Right atrium auricular region (tissue), 2 donors: Measurements from ENCODE around the gene ESAM. TPM values are rescaled to one million over a fixed set of nuclear protein-coding genes. Genes with fewer than 3 reads are reported as not detected.

ENCODE experiments used
- DNase-seq: peaks from one replicate; pipeline ENCODE4 v3.0.0-alpha.2; 2019; ENCODE audit warnings: low spot score
- H3K27ac ChIP-seq, 2 donors: fragments of 200-600 bp; sonication (generic); 1 replicate in 1 of 2; 2 replicates in 1 of 2; pipeline ENCODE4 v1.5.1; 2016 to 2019
- H3K27me3 ChIP-seq, 2 donors: fragments of 200-600 bp; sonication (generic); one replicate each; pipeline versions ENCODE4 v1.5.1 to v1.6.0; 2017 to 2019
- H3K36me3 ChIP-seq: fragments of 200-600 bp; sonication (generic); one replicate; pipeline ENCODE4 v1.5.1; 2016
- H3K4me1 ChIP-seq, 2 donors: fragments of 200-600 bp; sonication (generic); one replicate each; pipeline versions ENCODE4 v1.5.1 to v1.6.0; 2017 to 2019
- H3K4me3 ChIP-seq, 2 donors: fragments of 200-600 bp; sonication (generic); 1 replicate in 1 of 2; 2 replicates in 1 of 2; pipeline ENCODE4 v1.5.1; 2017 to 2019; ENCODE audit warnings: mild to moderate bottlenecking in 1 of 2, moderate library complexity in 1 of 2
- H3K9me3 ChIP-seq, 2 donors: fragments of 200-600 bp; sonication (generic); one replicate each; pipeline ENCODE4 v1.5.1; 2019
- total RNA-seq, 2 donors: library from RNA; depleted of rRNA; stranded (reverse); fragments of >200 nt; gene quantifications; one replicate each; pipeline ENCODE4 v1.1.0, GENCODE V29; 2016
- TF ChIP-seq, protein P1 (sequence below), 2 donors: fragments of 200-600 bp; sonication (generic); IDR thresholded peaks; one replicate each; pipeline ENCODE4 v1.5.1; 2019; ENCODE audit warnings: antibody characterized with exemption in 2 of 2

Gene ESAM
- total RNA-seq, 2 donors from 2014 or later: 60.6 to 64.6 TPM

DNA sequence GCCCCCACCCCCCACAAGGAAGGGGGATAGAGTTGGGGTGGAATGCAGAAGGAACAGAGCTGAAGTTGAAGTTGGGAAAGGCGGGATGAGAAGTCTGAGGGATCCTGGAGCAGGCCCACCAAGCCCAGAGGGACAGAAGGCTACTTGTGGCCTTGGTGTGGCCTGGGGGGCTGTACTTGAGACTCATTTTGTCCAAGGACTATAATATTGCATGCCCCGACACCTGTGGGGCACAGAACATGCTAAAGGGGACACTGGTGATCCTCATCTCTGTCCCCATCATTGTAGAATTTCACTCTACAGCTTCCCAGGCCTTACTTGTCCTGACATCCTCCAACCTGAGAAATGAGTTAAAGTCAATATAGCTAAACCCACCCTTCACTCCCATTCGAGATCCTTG lies 1.3 kb downstream of the ESAM start:
- TF ChIP-seq, protein P1, sequence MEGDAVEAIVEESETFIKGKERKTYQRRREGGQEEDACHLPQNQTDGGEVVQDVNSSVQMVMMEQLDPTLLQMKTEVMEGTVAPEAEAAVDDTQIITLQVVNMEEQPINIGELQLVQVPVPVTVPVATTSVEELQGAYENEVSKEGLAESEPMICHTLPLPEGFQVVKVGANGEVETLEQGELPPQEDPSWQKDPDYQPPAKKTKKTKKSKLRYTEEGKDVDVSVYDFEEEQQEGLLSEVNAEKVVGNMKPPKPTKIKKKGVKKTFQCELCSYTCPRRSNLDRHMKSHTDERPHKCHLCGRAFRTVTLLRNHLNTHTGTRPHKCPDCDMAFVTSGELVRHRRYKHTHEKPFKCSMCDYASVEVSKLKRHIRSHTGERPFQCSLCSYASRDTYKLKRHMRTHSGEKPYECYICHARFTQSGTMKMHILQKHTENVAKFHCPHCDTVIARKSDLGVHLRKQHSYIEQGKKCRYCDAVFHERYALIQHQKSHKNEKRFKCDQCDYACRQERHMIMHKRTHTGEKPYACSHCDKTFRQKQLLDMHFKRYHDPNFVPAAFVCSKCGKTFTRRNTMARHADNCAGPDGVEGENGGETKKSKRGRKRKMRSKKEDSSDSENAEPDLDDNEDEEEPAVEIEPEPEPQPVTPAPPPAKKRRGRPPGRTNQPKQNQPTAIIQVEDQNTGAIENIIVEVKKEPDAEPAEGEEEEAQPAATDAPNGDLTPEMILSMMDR (IDR thresholded peaks at IDR 0.05): no peak
- Histone ChIP-seq H3K9me3 (no peaks in the 10 kb centered on the region), H3K27ac (peak overlapping the region; percentile 87 to 88), H3K4me1 (peaks cover 0 to 64% of the 10 kb centered on the region in 2 donors), H3K4me3 (peak overlapping the region; percentile 55 to 65), H3K36me3 (no peaks in the 10 kb centered on the region), H3K27me3 (peaks cover 9 to 10% of the 10 kb centered on the region in 2 donors)
- DNase-seq: no peak

DNA sequence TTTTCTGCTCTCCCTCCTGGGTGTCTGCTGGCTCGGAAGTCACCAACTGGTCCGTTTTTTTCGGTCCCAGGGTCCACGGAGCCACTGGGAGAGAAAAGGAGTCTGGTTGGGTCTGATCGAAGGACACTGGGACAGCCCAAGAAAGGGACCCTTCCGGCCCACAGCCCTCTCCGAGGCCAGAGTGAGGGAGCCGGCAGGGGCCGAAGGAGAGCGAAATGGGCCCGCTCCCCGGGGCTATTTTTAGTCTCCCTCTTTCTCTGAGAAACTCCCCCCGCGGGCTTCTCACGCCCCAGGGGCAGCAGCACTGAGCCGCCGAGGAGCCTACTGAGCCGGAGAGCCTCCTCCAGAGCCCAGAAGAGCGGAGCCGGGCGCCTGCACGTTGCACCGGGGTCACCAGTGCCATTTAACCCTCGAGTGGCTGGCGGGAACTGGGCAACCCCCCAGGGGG lies 1.9 kb downstream of the ESAM start:
- H3K27ac ChIP-seq: peak overlapping the region; percentile 87 to 88
- no peak for DNase-seq
- no peaks in the 10 kb centered on the region for H3K36me3 ChIP-seq
- peaks cover 0 to 64% of the 10 kb centered on the region in 2 donors for H3K4me1 ChIP-seq
- peaks cover 9 to 10% of the 10 kb centered on the region in 2 donors for H3K27me3 ChIP-seq
- H3K9me3 ChIP-seq: no peaks in the 10 kb centered on the region
- TF ChIP-seq, protein P1 (IDR thresholded peaks at IDR 0.05): no peak
- H3K4me3 ChIP-seq: peak overlapping the region; percentile 55 to 65

GRCh38 chr11:124759266-124760204 lies 2.6 kb downstream of the ESAM start:
- TF ChIP-seq, protein P1 (IDR thresholded peaks at IDR 0.05): no peak
- Histone ChIP-seq H3K27ac (peak overlapping the region; percentile 87 to 88), H3K27me3 (peaks cover 9 to 10% of the 10 kb centered on the region in 2 donors), H3K9me3 (no peaks in the 10 kb centered on the region), H3K4me1 (peaks cover 0 to 71% of the 10 kb centered on the region in 2 donors), H3K36me3 (no peaks in the 10 kb centered on the region), H3K4me3 (peak overlapping the region; percentile 55 to 65)
- DNase-seq: no peak

- peaks cover 9 to 10% of the 10 kb centered on the region in 2 donors for H3K27me3 ChIP-seq
- H3K36me3 ChIP-seq: peaks cover under 1% of the 10 kb centered on the region
- H3K27ac ChIP-seq: peak overlapping the region; percentile 87 to 88
- TF ChIP-seq, protein P1 (IDR thresholded peaks at IDR 0.05): peak; percentile 72 to 82
- no peaks in the 10 kb centered on the region for H3K9me3 ChIP-seq
- no peak for DNase-seq
- H3K4me1 ChIP-seq: peaks cover 0 to 70% of the 10 kb centered on the region in 2 donors
- H3K4me3 ChIP-seq: peak overlapping the region; percentile 22 to 65
Measured at GRCh38 chr11:124758355-124759265, 3.5 kb downstream of the ESAM start.

- DNase-seq: no peak
- H3K4me1 ChIP-seq: peaks cover 0 to 64% of the 10 kb centered on the region in 2 donors
- H3K4me3 ChIP-seq: no peak overlapping the region
- no peak overlapping the region for H3K27ac ChIP-seq
- H3K9me3 ChIP-seq: no peaks in the 10 kb centered on the region
- H3K36me3 ChIP-seq: peaks cover 4% of the 10 kb centered on the region
- H3K27me3 ChIP-seq: peaks cover 5 to 9% of the 10 kb centered on the region in 2 donors
- TF ChIP-seq, protein P1 (IDR thresholded peaks at IDR 0.05): no peak
Measured at GRCh38 chr11:124757320-124757719, 4.8 kb downstream of the ESAM start.
